ENCODE data around the gene PLA2R1. TPM values are rescaled to one million over a fixed set of nuclear protein-coding genes. Genes with fewer than 3 reads are reported as not detected.

Gene PLA2R1
- total RNA-seq, 2 donors from 2014 or later = 3.2 to 6.7 TPM

- no peaks in the 10 kb centered on the region for H3K4me1 ChIP-seq
- no peak for TF ChIP-seq CTCF (IDR thresholded peaks at IDR 0.05)
- H3K9ac ChIP-seq (ENCODE audit: low read depth in 2 of 2, low read length in 2 of 2) = no peak overlapping the region
- no peaks in the 10 kb centered on the region for H3K27me3 ChIP-seq
- intact Hi-C loops (cut with DNase I) = no loop called here
- no peak overlapping the region for H3K4me3 ChIP-seq
- no peak overlapping the region for H3K27ac ChIP-seq
- DNase-seq = no peak
- H3K36me3 ChIP-seq = no peaks in the 10 kb centered on the region
- H3K9me3 ChIP-seq = no peaks in the 10 kb centered on the region
Observed at GRCh38 chr2:160019374-160020090, 42.9 kb downstream of the PLA2R1 start.

GRCh38 chr2:160015746-160016145, 46.7 kb downstream of the PLA2R1 start:
- H3K9me3 ChIP-seq = no peaks in the 10 kb centered on the region
- H3K27ac ChIP-seq = no peak overlapping the region
- no peaks in the 10 kb centered on the region for H3K36me3 ChIP-seq
- no peak overlapping the region for H3K9ac ChIP-seq (ENCODE audit: low read depth in 2 of 2, low read length in 2 of 2)
- no peaks in the 10 kb centered on the region for H3K27me3 ChIP-seq
- no peak overlapping the region for H3K4me3 ChIP-seq
- no peak for DNase-seq
- intact Hi-C loops (cut with DNase I) = no loop called here
- no peak for TF ChIP-seq CTCF (IDR thresholded peaks at IDR 0.05)
- no peaks in the 10 kb centered on the region for H3K4me1 ChIP-seq

GRCh38 chr2:160014227-160014626, 48.2 kb downstream of the PLA2R1 start:
- H3K36me3 ChIP-seq = no peaks in the 10 kb centered on the region
- no peak for TF ChIP-seq CTCF (IDR thresholded peaks at IDR 0.05)
- intact Hi-C loops (cut with DNase I) = no loop called here

GRCh38 chr2:160010361-160011145, 51.9 kb downstream of the PLA2R1 start:
- no peaks in the 10 kb centered on the region for H3K9me3 ChIP-seq
- H3K9ac ChIP-seq (ENCODE audit: low read depth in 2 of 2, low read length in 2 of 2) = no peak overlapping the region
- H3K27me3 ChIP-seq = no peaks in the 10 kb centered on the region
- no peaks in the 10 kb centered on the region for H3K36me3 ChIP-seq
- TF ChIP-seq CTCF (IDR thresholded peaks at IDR 0.05) = no peak
- intact Hi-C loops (cut with DNase I) = no loop called here
- DNase-seq = no peak
- no peak overlapping the region for H3K4me3 ChIP-seq
- no peaks in the 10 kb centered on the region for H3K4me1 ChIP-seq
- no peak overlapping the region for H3K27ac ChIP-seq

More at GRCh38 chr2:160014227-160014626, 48.2 kb downstream of the PLA2R1 start:
- no peak overlapping the region for H3K4me3 ChIP-seq
- H3K4me1 ChIP-seq = no peaks in the 10 kb centered on the region
- no peaks in the 10 kb centered on the region for H3K9me3 ChIP-seq
- H3K27ac ChIP-seq = no peak overlapping the region
- no peak for DNase-seq
- no peaks in the 10 kb centered on the region for H3K27me3 ChIP-seq
- no peak overlapping the region for H3K9ac ChIP-seq (ENCODE audit: low read depth in 2 of 2, low read length in 2 of 2)

- no peaks in the 10 kb centered on the region for H3K27me3 ChIP-seq
- H3K4me3 ChIP-seq = no peak overlapping the region
- H3K9ac ChIP-seq (ENCODE audit: low read depth in 2 of 2, low read length in 2 of 2) = no peak overlapping the region
- no peaks in the 10 kb centered on the region for H3K9me3 ChIP-seq
- no peak for TF ChIP-seq CTCF (IDR thresholded peaks at IDR 0.05)
- no peak for DNase-seq
- no peak overlapping the region for H3K27ac ChIP-seq
- no peaks in the 10 kb centered on the region for H3K36me3 ChIP-seq
- H3K4me1 ChIP-seq = no peaks in the 10 kb centered on the region
- intact Hi-C loops (cut with DNase I) = no loop called here
Observed at GRCh38 chr2:160007111-160007510, 55.3 kb downstream of the PLA2R1 start.

All from colonic mucosa (tissue), 4 donors.